Activated B cell treated with CpG ODN at 0.5 μM for 24 hours (primary cell): Measurements from ENCODE around the gene DENND1C. TPM values are rescaled to one million over a fixed set of nuclear protein-coding genes. Genes with fewer than 3 reads are reported as not detected.
A peak's percentile ranks its signal among the peaks of the same experiment; 100 is the strongest.

Experiments used
- ATAC-seq: fragments of 200-7000 bp; cut with Tn5 transposase; one replicate; pipeline ENCODE4 v1.10.0; 2021; ENCODE audit warnings: low read depth, mild to moderate bottlenecking, moderate library complexity
- CTCF ChIA-PET: fragments of 350-600 bp; sonication (Branson Sonifier 250); formaldehyde crosslinking; loops from one replicate; lab custom pipeline; 2021; ENCODE audit warnings: antibody characterized with exemption; lab: Charles Lee
- POLR2A ChIA-PET: fragments of 350-600 bp; sonication (Branson Sonifier 250); formaldehyde crosslinking; loops from one replicate; lab custom pipeline; 2021; ENCODE audit warnings: antibody characterized with exemption; lab: Charles Lee
- DNase-seq: peaks from one replicate; pipeline ENCODE4 v3.0.0; 2022
- H3K27ac Mint-ChIP-seq: one replicate; pipeline ENCODE4 v1.8.0; 2020; ENCODE audit warnings: mixed read lengths
- H3K27me3 Mint-ChIP-seq: one replicate; pipeline ENCODE4 v1.8.0; 2021; ENCODE audit warnings: mixed read lengths
- H3K36me3 Mint-ChIP-seq: one replicate; pipeline ENCODE4 v1.8.0; 2021; ENCODE audit warnings: low read depth, mixed read lengths
- H3K4me1 Mint-ChIP-seq: one replicate; pipeline ENCODE4 v1.8.0; 2021; ENCODE audit warnings: mixed read lengths
- H3K4me3 Mint-ChIP-seq: one replicate; pipeline ENCODE4 v1.8.0; 2020; ENCODE audit warnings: mild to moderate bottlenecking, mixed read lengths
- H3K9me3 Mint-ChIP-seq: one replicate; pipeline ENCODE4 v1.8.0; 2020; ENCODE audit warnings: mixed read lengths
- CTCF ChIP-seq: fragments of 200-600 bp; IDR thresholded peaks from one replicate; pipeline ENCODE4 v1.8.0; 2022; ENCODE audit warnings: antibody characterized with exemption, mild to moderate bottlenecking
- intact Hi-C: fragments of 100-400 bp; cut with micrococcal nuclease; formaldehyde crosslinking; loops from one replicate; pipeline ENCODE4 v1.15.1; 2024
- total RNA-seq: library from RNA; stranded (reverse); gene quantifications from 2 replicates; pipeline ENCODE4 v1.2.3, GENCODE V29; 2022

DENND1C gene
- total RNA-seq, 1 donor from 2014 or later = 95.1 TPM

- H3K4me1 Mint-ChIP-seq = peaks cover 59% of the 10 kb centered on the region
- intact Hi-C loops = loop anchor here (1.0 kb wide), 2 partner anchors 10 to 24 kb away; no protein-coding TSS in a partner anchor
- peaks cover 2% of the 10 kb centered on the region for H3K36me3 Mint-ChIP-seq
- DNase-seq (peak; percentile 41), ATAC-seq (peak; percentile 15)
- ChIA-PET CTCF (no interaction called here), POLR2A (interaction anchor here (0.7 to 1.8 kb wide), 8 partner anchors 8 to 821 kb away, joined by 3 to 21 read pairs (median 6); no protein-coding TSS in a partner anchor)
- TF ChIP-seq CTCF = no peak
- H3K4me3 Mint-ChIP-seq = peak overlapping the region; percentile 15
- peak overlapping the region; percentile 99 for H3K27ac Mint-ChIP-seq
- H3K27me3 Mint-ChIP-seq = peaks cover 9% of the 10 kb centered on the region
- H3K9me3 Mint-ChIP-seq = no peaks in the 10 kb centered on the region
These were observed 47.0 kb upstream of the DENND1C start for GRCh38 chr19:6528544-6529121.

- peak; percentile 41 for DNase-seq
- H3K27me3 Mint-ChIP-seq = peaks cover 9% of the 10 kb centered on the region
- peaks cover 2% of the 10 kb centered on the region for H3K36me3 Mint-ChIP-seq
- POLR2A ChIA-PET = interaction anchor here (1.0 to 1.8 kb wide), 7 partner anchors 8 to 62 kb away, joined by 3 to 21 read pairs (median 6); no protein-coding TSS in a partner anchor
- peaks cover 62% of the 10 kb centered on the region for H3K4me1 Mint-ChIP-seq
- CTCF ChIA-PET = no interaction called here
- H3K4me3 Mint-ChIP-seq = peak overlapping the region; percentile 79
- ATAC-seq = peak; percentile 70
- peak overlapping the region; percentile 99 for H3K27ac Mint-ChIP-seq
- intact Hi-C loops = loop anchor here (1.0 kb wide), 2 partner anchors 10 to 24 kb away; no protein-coding TSS in a partner anchor
- no peaks in the 10 kb centered on the region for H3K9me3 Mint-ChIP-seq
- TF ChIP-seq CTCF = no peak
These were observed 46.4 kb upstream of the DENND1C start for GRCh38 chr19:6527893-6528543.

- Mint-ChIP-seq H3K4me3 (no peak overlapping the region), H3K36me3 (no peaks in the 10 kb centered on the region), H3K9me3 (no peaks in the 10 kb centered on the region), H3K4me1 (peaks cover 57% of the 10 kb centered on the region), H3K27me3 (no peaks in the 10 kb centered on the region), H3K27ac (peak overlapping the region; percentile 24)
- POLR2A ChIA-PET = interaction anchor here (0.7 to 3.8 kb wide), 2 partner anchors 54 to 436 kb away, joined by 3 to 26 read pairs; no protein-coding TSS in a partner anchor
- DNase-seq (no peak), ATAC-seq (no peak)
- TF ChIP-seq CTCF = no peak
- intact Hi-C loops = no loop called here
- CTCF ChIA-PET = interaction anchor here (1.0 kb wide), 1 partner anchor 107 kb away, joined by 3 read pairs; no protein-coding TSS in a partner anchor
These were observed 42.7 kb upstream of the DENND1C start for GRCh38 chr19:6524311-6524710.

GRCh38 chr19:6522712-6523111 lies 41.1 kb upstream of the DENND1C start:
- peak overlapping the region; percentile 75 for H3K4me3 Mint-ChIP-seq
- peak overlapping the region; percentile 99 for H3K27ac Mint-ChIP-seq
- TF ChIP-seq CTCF = no peak
- H3K36me3 Mint-ChIP-seq = no peaks in the 10 kb centered on the region
- intact Hi-C loops = loop anchor here (1.0 to 2.0 kb wide), 4 partner anchors 8 to 66 kb away; no protein-coding TSS in a partner anchor
- no peaks in the 10 kb centered on the region for H3K27me3 Mint-ChIP-seq
- ChIA-PET CTCF (interaction anchor here (0.9 to 1.6 kb wide), 4 partner anchors 64 to 341 kb away, joined by 3 to 6 read pairs (median 4); no protein-coding TSS in a partner anchor), POLR2A (interaction anchor here (0.6 to 3.8 kb wide), 12 partner anchors 9 to 341 kb away, joined by 3 to 36 read pairs (median 8); partner anchors contain the start of genes TNFSF9 and VAV1)
- H3K4me1 Mint-ChIP-seq = peaks cover 56% of the 10 kb centered on the region
- no peaks in the 10 kb centered on the region for H3K9me3 Mint-ChIP-seq
- ATAC-seq (no peak), DNase-seq (no peak)
